Activated CD4-positive, CD25-positive, alpha-beta regulatory T cell (primary cell): ENCODE data around the gene FOXD1.
"Not testable (repeated sequence)": the region's sequence is repeated elsewhere in the genome, so short reads cannot be mapped to it uniquely, and the experiment has no call there.

Experiments used
- DNase-seq, 4 experiments: peaks; one replicate each; lab custom pipeline; 2025; lab: John Stamatoyannopoulos, UW

The FOXD1 gene

DNA sequence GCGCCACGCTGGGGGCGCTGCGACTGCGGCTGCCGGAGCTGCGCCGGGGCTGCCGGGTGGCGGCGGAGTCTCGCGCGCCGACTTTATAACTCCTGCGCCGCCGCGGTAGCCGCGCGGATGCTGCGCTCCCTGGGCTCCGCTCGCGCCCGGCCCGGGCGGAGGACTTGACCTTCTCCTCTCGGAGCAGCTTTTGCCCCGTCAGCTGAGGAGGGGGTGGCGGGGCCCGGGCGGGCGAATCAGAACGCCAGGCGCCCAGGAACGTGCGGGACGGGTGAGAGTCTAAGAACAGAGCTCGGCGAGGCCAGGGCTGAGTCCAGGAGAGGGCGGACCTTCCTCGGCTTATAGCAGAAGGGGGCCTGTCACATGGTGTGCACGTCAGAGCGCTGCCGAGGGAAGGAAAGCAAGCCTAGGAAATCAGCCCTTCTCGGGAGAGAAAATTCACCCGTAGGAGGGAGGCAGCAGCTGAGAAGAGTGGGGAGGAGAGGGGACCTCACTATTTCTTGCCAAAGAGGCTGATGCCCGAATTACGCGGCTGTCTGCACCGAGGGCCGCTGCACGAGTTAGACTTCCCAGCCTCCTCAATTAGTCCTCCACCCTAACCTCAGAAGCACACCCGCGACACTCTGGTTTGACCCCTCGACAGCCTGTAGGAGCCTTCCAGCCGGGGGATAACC is at the start of gene FOXD1:
FOXD1 (minus strand) TSS at position 315 of the 674 bp plus-strand sequence. CDS start 415 bp downstream, outside the sequence.
- DNase-seq = no peak

DNA sequence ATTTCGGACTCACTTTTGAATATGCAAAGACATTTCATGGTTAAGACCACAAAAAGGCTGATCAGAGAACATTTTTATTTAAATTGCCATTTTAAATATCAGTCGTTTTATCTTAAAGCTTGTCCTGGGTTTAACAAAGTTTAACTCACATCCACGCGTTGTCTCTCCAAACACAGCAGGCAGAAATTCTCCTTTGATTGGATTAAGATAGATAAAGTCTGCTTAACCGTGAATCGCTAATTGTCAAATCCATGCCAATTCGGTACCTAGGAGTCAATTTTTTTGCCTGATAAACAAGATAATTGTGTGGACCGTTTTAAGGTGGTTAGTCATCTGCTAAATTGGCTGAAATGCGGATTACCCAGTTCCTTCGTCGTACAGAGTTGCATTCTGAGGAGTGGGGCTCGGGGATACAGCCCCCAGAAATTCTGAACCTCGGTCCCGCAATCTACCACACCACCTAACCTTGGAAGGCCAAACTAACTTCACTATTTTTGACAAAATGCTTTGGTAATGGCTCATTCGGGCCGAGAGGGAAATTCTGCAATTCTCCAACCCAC is 49.0 kb upstream of the FOXD1 start:
- DNase-seq = no peak

DNA sequence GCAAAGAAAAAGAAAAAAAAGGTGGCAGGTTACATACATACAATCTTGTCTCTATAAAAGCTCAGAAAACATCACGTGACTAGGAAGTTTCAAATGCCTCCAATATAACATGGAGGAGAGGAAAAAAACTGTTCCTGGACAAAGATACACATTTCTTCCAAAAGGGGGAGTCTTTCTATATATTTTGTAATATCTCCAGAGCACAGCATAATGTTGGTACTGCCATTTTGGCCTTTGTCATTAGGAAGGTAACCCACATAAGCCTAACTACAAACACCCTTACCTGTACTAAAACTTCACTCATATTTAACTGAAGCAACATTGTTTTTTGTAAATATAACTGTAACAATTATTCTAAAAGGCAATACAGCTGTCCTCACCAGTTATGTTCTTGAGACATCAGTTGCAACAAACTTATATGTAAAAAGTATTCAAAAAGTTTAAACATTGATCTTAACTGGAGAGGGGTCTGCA is 48.4 kb upstream of the FOXD1 start:
- no peak for DNase-seq

DNA sequence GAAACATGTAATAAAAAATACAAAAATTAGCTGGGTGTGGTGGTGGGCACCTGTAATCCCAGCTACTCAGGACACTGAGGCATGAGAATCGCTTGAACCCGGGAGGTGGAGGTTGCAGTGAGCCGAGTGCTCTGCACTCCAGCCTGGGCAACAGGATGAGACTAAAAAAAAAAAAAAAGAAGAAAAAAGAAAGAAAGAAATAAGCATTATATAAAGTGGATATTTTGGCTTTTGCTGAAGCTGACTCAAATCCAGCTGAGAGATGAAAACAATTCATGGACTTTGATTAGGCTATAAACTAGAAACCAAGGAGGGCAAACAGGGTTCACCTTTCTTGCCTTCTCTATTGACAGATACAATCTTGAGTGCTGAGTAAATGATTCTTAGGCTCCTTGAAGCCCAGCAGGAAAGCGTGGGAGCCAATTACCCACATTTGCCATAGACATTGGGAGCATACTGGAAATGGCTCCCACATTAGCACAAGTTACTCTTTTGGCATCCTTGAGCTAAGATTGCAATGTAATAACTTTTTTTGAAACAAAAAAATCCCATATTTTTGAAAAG is 47.3 kb upstream of the FOXD1 start:
- no peak for DNase-seq

DNA sequence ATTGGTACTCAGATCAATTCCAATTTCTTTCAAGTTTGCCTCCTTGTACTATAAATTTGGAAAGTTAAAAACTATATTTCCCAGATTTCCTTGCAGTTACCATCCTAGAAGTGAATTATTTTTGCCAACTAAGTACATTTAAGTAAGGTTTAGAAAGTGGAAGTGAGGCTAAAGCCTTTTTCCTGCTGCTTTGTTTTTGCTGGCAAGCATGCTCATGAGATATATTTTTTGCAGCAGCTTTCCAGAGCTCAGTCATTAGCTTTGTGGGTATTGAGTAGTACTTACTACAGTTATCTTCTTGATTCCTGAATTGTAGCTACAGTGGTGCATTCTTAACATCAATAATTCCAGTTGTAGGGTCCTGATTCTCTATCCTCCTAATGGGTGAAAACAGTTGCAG is 46.1 kb upstream of the FOXD1 start:
- DNase-seq = no peak

DNA sequence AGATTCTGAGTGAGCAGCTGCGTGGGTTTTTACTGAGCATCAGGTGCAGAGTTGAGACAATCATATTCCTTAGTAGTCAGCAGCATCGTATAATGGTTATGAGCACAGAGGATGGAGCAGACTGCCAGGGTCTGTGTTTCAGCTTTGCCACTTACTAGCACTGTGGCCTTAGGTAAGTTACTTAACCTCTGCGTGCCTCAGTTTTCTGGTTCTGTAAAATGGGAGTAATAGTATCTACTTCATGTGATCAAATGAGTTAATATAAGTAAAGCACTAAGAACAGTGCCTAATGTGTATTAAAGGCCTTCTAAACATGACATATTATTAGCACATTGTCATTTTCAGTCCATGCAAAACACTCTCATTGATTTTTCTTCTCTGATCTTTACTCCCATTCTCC is 44.8 kb upstream of the FOXD1 start:
- DNase-seq = no peak

DNA sequence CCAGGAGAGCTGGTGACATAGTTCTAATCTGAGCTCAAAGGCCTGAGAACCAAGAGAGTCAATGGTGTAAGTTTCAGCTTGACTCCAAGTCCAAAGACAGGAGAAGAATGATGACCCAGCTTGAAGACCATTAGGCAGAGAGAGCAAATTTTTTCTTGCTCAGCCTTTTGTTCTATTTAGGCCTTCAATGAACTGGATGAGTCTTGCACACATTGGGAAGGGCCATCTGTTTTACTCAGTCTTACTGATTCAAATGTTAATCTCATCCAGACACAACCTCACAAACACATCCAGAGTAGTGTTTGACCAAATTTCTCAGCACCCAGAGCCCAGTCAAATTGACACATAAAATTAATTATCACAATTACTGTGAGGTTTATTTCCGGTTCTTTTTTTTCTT is 42.6 kb upstream of the FOXD1 start:
- no peak for DNase-seq

DNA sequence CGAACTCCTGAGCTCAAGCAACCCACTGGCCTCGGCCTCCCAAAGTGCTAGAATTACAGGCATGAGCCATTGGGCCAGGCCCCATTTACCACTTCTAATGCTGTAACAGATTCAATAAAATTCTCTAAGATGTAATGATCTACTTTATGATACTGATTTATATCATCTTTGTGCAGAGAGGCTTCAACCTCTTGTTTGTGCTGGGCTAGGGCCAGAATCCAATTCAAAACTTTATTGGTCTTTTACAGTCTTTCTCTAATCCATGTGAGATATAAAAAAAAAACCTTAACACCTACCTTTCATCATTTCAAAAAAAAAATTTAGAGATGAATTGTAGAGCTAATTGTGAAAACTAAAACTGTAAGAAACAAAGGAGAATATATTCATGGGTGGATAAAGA is 41.5 kb upstream of the FOXD1 start:
- DNase-seq = no peak

DNA sequence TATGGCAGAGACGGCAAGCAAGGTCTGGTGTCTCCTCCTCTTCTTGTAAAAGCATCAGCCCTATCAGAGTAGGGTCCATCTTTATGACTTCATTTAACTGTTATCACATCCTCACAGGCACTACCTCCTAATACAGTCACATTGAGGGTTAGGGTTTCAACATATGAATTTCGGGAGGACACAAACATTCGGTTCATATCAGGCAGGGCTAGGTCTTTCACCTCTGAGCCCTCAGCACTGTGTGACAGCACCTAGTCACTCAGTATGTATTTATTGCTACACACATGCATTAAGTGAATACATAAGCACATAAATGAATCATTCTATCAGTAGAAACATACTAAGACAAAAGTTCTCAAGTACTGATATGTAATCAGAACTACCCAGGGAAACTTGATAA is 40.2 kb upstream of the FOXD1 start:
- DNase-seq = no peak

DNA sequence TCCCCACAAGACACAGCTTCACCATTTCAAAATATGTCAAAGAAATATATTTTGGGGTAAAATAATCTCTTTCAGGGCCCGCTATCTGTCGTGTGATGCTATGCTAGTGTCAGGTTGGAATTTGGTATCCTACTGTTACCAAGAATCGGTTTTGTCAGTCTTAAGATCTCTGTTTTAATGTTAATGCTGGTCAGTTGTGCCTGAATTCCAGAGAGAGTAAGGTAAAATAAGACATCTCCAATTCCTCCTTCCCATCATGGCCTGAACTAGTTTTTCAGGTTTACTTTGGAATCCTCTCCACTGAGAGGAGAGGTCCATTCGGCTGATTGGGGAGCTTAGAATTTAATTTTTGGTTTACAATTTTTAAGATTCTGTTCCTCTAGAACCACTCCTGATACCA is 39.2 kb upstream of the FOXD1 start:
- DNase-seq = no peak

DNA sequence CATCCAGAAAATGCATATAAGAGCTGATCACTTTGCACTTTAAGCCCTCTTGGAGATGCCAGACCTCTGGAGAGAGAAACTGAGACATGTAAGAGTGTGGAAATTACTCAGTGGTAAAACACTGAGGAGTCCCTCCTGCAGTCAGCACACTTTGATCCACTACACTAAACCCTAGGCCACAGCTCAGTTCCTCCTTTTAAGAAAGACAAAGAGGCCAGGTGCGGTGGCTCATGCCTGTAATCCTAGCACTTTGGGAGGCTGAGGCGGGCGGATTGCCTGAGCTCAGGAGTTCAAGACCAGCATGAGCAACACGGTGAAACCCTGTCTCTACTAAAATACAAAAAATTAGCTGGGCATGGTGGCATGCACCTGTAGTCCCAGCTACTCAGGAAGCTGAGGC is 38.7 kb upstream of the FOXD1 start:
- not testable (repeated sequence) for DNase-seq

DNA sequence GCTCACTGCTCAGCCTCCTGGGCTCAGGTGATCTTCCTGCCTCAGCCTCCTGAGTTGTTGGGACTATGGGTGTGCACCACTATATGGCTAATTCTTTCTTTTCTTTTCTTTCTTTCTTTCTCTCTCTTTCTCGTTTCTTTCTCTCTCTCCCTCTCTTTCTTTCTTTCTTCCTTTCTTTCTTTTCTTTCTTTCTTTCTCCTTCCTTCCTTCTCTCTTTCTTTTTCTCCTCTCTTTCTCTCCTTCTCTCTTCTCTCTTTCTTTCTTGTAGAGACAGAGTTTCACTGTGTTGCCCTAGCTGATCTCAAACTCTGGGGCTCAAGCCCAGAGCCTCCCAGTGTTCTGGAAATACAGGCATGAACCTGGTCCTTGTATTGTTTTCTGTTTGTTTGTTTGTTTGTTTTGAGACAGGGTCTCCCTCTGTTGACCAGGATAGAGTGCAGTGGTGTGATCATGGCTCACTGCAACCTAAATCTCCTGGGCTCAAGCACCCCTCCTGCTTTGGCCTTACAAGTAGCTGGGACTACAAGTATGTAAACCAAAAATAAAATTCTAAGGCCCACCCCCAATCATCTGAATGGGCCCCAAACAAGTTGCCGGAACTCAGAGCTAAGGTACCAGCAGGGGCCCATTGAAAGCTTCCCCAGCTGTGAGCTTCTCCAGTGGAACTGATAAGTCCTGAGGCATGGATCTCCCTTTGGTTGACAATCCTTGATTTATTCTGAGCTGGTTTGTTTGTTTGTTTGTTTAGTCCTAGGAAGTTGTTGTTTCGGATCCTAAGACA is 37.7 kb upstream of the FOXD1 start:
- no peak for DNase-seq

DNA sequence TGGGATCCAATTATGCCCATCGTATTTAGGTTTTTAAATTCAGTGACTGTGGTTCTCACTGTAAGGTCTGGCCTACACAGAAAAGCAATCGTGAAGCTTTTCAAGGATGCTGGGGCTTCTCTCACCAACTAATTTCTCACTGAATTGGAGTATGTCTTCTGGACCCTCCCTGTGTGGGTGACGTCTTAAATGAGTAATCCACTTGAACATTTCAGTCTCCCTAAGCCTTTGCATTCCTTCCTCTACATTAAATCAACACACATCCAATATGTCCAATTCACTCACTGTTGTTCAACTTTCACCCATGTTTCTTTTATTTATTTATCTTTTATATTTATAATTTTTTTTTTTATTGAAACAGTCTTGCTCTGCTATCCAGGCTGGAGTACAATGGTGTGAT is 37.1 kb upstream of the FOXD1 start:
- DNase-seq = no peak

DNA sequence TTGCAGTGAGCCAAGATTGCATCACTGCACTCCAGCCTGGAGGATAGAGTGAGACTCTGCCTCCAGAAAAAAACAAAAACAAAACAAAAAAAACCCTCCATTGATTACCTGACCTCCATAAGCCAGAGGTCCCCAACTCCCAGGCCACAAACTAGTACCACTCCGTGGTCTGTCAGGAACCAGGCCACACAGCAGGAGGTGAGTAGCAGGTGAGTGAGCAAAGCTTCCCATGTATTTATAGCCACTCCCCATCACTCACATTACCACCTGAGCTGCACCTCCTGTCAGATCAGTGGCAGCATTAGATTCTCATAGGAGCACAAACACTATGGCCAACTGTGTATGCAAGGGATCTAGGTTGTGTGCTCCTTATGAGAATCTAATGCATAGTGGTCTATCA is 35.9 kb upstream of the FOXD1 start:
- DNase-seq = no peak

DNA sequence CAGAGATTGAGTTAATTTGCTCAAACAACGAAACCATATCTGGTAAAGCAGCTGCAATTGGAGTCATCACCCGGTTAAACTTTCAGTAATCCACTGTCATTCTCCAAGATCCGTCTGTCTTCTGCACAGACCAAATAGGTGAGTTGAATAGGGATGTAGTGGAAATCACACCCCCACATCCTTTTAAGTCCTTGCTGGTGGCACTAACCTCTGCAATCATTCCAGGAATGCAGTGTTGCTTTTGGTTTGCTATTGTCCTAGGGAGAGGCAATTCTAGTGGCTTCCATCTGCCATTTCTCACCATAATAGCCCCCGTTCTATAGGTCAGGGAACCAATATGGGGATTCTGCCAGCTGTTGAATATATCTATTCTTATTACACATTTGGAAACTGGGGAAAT is 35.1 kb upstream of the FOXD1 start:
- no peak for DNase-seq

DNA sequence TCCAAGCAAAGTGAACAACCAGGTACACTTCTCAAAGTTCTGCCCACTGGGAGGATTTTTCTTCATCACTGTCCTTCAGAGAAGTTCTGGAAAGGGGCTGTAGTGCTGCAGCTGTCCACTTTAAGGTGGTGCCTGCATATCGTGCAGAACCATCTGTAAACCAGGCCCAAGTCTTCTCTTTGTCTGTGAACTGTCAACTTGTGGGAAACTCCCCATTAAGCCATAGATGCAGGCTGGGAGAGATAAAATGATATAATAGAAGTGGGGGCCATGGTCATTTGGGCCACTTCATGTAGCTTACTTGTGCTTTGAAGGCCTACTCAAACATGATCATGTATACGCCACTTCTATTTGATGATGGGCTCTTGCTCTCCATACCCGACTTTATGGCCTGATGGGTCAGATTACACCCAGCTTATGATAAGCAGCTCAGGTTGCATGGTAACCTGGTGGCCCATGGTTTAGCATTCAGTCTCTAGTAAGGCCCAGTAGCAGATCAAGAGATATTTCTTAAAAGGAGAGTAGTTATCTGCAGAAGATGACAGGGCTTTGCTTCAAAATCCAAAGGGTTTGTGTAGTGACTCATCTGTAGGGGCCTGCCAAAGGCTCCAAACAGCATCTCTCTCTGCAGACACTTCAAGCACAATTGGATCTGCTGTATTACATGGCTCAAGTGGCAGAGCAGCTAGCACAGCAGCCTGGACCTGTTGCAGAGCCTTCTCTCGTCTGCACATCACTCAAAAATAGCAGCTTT is 34.0 kb upstream of the FOXD1 start:
- DNase-seq = no peak

DNA sequence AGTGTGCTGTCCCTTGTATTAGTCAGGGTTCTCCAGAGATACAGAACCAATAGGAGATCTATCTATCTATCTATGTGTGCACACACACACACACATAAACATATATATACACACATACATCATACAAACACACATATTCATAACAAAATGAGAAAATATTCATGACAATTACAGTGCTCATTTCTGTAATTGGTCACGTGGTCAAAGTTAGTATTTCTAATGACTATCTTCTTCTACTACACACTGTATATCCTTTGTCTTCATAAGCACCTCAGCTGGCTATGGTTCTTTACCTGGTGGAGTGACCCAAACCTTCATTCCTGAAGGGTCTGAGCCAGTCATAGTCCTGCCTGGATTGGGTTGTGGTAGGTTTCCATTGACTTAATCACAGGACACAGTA is 31.9 kb upstream of the FOXD1 start:
- no peak for DNase-seq

DNA sequence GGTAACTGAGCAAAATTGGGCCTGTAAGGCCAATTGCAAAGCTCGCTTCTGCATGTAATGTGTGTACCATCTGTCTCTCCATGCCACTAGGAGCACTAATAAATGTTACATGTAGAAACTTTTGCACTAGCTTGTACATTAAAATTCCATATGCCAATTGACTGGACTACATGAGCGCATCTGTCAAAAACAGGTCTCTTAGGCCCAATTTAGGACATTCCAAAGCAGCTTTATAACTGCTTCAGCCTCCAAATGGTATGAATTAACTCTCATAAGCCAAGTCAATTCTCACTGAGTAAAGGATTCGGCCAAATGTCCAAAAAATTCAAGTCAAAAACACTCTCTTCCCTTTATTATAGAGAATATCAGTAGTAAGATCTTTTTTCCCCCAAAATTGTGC is 23.5 kb upstream of the FOXD1 start:
- no peak for DNase-seq

DNA sequence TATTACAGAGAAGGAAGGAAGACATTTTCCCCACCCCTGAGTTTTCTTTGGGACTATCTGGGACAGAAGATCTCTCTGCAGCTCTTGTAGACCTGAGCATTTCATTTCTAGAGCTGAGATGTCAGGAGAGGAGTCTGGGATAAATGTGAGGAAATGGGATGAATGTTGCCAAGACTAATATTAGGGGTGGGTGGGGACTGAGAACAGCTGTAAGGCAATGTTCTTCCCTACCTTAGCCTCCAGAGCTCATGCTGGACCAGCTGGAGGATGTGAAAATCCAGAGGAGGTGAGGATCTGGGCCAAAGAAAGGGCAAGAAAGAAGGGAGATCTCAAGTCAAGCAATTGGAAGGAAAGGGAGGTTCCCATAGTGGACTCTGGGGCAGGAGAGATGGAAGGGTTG is 23.1 kb upstream of the FOXD1 start:
- DNase-seq = no peak

DNA sequence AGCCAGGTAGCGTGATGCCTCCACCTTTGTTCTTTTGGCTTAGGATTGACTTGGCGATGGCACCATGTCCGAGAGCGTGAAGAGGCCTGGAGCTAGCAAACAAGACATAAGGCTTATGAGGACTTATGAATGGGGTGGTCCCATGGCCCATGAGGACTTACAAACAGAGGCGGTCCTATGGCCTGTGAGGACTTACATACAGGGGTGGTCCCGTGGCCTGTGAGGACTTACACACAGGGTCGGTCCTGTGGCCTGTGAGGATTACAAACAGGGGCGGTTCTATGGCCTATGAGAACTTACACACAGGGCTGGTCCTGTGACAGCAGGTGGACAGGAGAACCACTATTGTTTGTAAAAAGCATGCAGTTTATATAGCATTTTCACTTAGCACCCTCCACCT is 21.3 kb upstream of the FOXD1 start:
- DNase-seq = no peak

DNA sequence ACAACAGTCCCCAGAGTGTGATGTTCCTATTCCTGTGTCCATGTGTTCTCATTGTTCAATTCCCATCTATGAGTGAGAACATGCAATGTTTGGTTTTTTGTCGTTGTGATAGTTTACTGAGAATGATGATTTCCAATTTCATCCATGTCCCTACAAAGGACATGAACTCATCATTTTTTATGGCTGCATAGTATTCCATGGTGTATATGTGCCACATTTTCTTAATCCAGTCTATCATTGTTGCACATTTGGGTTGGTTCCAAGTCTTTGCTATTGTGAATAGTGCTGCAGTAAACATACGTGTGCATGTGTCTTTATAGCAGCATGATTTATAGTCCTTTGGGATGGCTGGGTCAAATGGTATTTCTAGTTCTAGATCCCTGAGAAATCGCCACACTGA is 20.1 kb upstream of the FOXD1 start:
- not testable (repeated sequence) for DNase-seq

DNA sequence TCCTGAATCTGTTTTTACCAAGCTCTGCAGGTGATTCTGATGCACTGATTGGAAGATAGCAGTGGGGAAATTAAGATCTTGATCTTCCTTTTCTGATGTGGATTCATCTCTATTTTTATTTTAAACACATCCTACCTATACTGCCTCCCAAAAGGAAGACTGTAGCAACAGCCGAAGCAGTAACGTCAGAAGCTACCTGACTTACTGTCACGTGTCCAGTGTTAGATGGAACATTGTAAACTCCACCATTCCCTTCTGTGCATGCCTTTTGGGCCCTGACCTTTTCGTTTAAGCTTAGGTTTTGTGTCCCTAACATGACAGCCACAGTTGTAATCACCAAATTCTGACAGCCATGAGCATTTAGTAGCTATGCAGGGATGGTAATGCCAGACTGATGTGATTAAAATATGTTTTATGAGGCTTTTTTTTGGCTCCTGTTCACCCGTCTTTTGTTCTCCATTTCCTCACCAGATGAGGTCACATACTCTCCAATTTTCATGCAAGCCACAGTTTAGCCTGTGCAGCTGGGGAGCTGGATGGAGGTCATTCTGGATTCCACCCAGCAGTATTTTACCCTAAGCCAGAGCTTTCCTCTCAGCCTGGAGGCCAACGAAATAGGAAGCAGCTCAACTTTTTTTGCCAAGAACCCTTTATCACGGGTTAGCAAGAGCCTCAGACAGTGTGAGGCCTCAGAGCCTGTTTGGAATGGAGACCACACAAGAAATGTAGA is 15.6 kb upstream of the FOXD1 start:
- no peak for DNase-seq
